ENCODE results near the gene UBE2D2.

The UBE2D2 gene

GRCh38 chr5:139650031-139650688, 89.0 kb downstream of the UBE2D2 start:
- peak overlapping the region; percentile 61 for H3K4me3 ChIP-seq (ENCODE audit: low read length)
- H3K9ac ChIP-seq (ENCODE audit: low read length): peak overlapping the region; percentile 43
- H3K27me3 ChIP-seq (ENCODE audit: control insufficient read depth, insufficient read depth, low read length): no peaks in the 10 kb centered on the region
- H3K27ac ChIP-seq (ENCODE audit: low read depth, low read length): peak overlapping the region; percentile 76
- peaks cover 32% of the 10 kb centered on the region for H3K4me1 ChIP-seq (ENCODE audit: control insufficient read depth, insufficient read depth, low read length)
- no peaks in the 10 kb centered on the region for H3K36me3 ChIP-seq (ENCODE audit: control insufficient read depth, insufficient read depth, low read length)

GRCh38 chr5:139650689-139651042, 89.5 kb downstream of the UBE2D2 start:
- H3K9ac ChIP-seq (ENCODE audit: low read length): peak overlapping the region; percentile 43
- peak overlapping the region; percentile 76 for H3K27ac ChIP-seq (ENCODE audit: low read depth, low read length)
- H3K4me3 ChIP-seq (ENCODE audit: low read length): peak overlapping the region; percentile 61
- no peaks in the 10 kb centered on the region for H3K36me3 ChIP-seq (ENCODE audit: control insufficient read depth, insufficient read depth, low read length)
- H3K27me3 ChIP-seq (ENCODE audit: control insufficient read depth, insufficient read depth, low read length): no peaks in the 10 kb centered on the region
- H3K4me1 ChIP-seq (ENCODE audit: control insufficient read depth, insufficient read depth, low read length): peaks cover 34% of the 10 kb centered on the region

- peak overlapping the region; percentile 43 for H3K9ac ChIP-seq (ENCODE audit: low read length)
Measured at GRCh38 chr5:139651043-139651834, 90.1 kb downstream of the UBE2D2 start.

GRCh38 chr5:139651853-139652787, 91.0 kb downstream of the UBE2D2 start:
- peak overlapping the region; percentile 78 for H3K27ac ChIP-seq (ENCODE audit: low read depth, low read length)
- H3K36me3 ChIP-seq (ENCODE audit: control insufficient read depth, insufficient read depth, low read length): no peaks in the 10 kb centered on the region
- peaks cover 41% of the 10 kb centered on the region for H3K4me1 ChIP-seq (ENCODE audit: control insufficient read depth, insufficient read depth, low read length)
- H3K9ac ChIP-seq (ENCODE audit: low read length): no peak overlapping the region
- H3K27me3 ChIP-seq (ENCODE audit: control insufficient read depth, insufficient read depth, low read length): no peaks in the 10 kb centered on the region
- peak overlapping the region; percentile 35 for H3K4me3 ChIP-seq (ENCODE audit: low read length)

More at GRCh38 chr5:139651043-139651834, 90.1 kb downstream of the UBE2D2 start:
- Histone ChIP-seq H3K4me3 (ENCODE audit: low read length) (peak overlapping the region; percentile 61), H3K4me1 (ENCODE audit: control insufficient read depth, insufficient read depth, low read length) (peaks cover 40% of the 10 kb centered on the region), H3K27me3 (ENCODE audit: control insufficient read depth, insufficient read depth, low read length) (no peaks in the 10 kb centered on the region), H3K36me3 (ENCODE audit: control insufficient read depth, insufficient read depth, low read length) (no peaks in the 10 kb centered on the region), H3K27ac (ENCODE audit: low read depth, low read length) (peak overlapping the region; percentile 76)

- Histone ChIP-seq H3K9ac (ENCODE audit: low read length) (no peak overlapping the region), H3K36me3 (ENCODE audit: control insufficient read depth, insufficient read depth, low read length) (no peaks in the 10 kb centered on the region), H3K4me3 (ENCODE audit: low read length) (peak overlapping the region; percentile 30), H3K27me3 (ENCODE audit: control insufficient read depth, insufficient read depth, low read length) (no peaks in the 10 kb centered on the region), H3K4me1 (ENCODE audit: control insufficient read depth, insufficient read depth, low read length) (peaks cover 35% of the 10 kb centered on the region), H3K27ac (ENCODE audit: low read depth, low read length) (peak overlapping the region; percentile 78)
Measured at GRCh38 chr5:139652788-139653241, 91.7 kb downstream of the UBE2D2 start.

GRCh38 chr5:139653616-139654015, 92.5 kb downstream of the UBE2D2 start:
- Histone ChIP-seq H3K36me3 (ENCODE audit: control insufficient read depth, insufficient read depth, low read length) (no peaks in the 10 kb centered on the region), H3K9ac (ENCODE audit: low read length) (no peak overlapping the region), H3K4me3 (ENCODE audit: low read length) (no peak overlapping the region), H3K27me3 (ENCODE audit: control insufficient read depth, insufficient read depth, low read length) (no peaks in the 10 kb centered on the region), H3K4me1 (ENCODE audit: control insufficient read depth, insufficient read depth, low read length) (peaks cover 42% of the 10 kb centered on the region), H3K27ac (ENCODE audit: low read depth, low read length) (no peak overlapping the region)

- peak overlapping the region; percentile 5 for H3K4me3 ChIP-seq (ENCODE audit: low read length)
- H3K27ac ChIP-seq (ENCODE audit: low read depth, low read length): peak overlapping the region; percentile 86
- H3K9ac ChIP-seq (ENCODE audit: low read length): peak overlapping the region; percentile 7
- no peaks in the 10 kb centered on the region for H3K36me3 ChIP-seq (ENCODE audit: control insufficient read depth, insufficient read depth, low read length)
- H3K27me3 ChIP-seq (ENCODE audit: control insufficient read depth, insufficient read depth, low read length): no peaks in the 10 kb centered on the region
- H3K4me1 ChIP-seq (ENCODE audit: control insufficient read depth, insufficient read depth, low read length): peaks cover 49% of the 10 kb centered on the region
Measured at GRCh38 chr5:139654464-139654863, 93.3 kb downstream of the UBE2D2 start.

GRCh38 chr5:139654871-139655491, 93.8 kb downstream of the UBE2D2 start:
- Histone ChIP-seq H3K36me3 (ENCODE audit: control insufficient read depth, insufficient read depth, low read length) (no peaks in the 10 kb centered on the region), H3K27me3 (ENCODE audit: control insufficient read depth, insufficient read depth, low read length) (no peaks in the 10 kb centered on the region), H3K4me1 (ENCODE audit: control insufficient read depth, insufficient read depth, low read length) (peaks cover 54% of the 10 kb centered on the region), H3K9ac (ENCODE audit: low read length) (peak overlapping the region; percentile 7), H3K4me3 (ENCODE audit: low read length) (no peak overlapping the region), H3K27ac (ENCODE audit: low read depth, low read length) (peak overlapping the region; percentile 86)

- H3K27me3 ChIP-seq (ENCODE audit: control insufficient read depth, insufficient read depth, low read length): no peaks in the 10 kb centered on the region
- no peak overlapping the region for H3K9ac ChIP-seq (ENCODE audit: low read length)
- peak overlapping the region; percentile 86 for H3K27ac ChIP-seq (ENCODE audit: low read depth, low read length)
- peaks cover 61% of the 10 kb centered on the region for H3K4me1 ChIP-seq (ENCODE audit: control insufficient read depth, insufficient read depth, low read length)
- no peaks in the 10 kb centered on the region for H3K36me3 ChIP-seq (ENCODE audit: control insufficient read depth, insufficient read depth, low read length)
- H3K4me3 ChIP-seq (ENCODE audit: low read length): no peak overlapping the region
Measured at GRCh38 chr5:139655727-139656271, 94.7 kb downstream of the UBE2D2 start.

- H3K4me1 ChIP-seq (ENCODE audit: control insufficient read depth, insufficient read depth, low read length): peaks cover 61% of the 10 kb centered on the region
- H3K4me3 ChIP-seq (ENCODE audit: low read length): no peak overlapping the region
- peak overlapping the region; percentile 86 for H3K27ac ChIP-seq (ENCODE audit: low read depth, low read length)
- no peaks in the 10 kb centered on the region for H3K36me3 ChIP-seq (ENCODE audit: control insufficient read depth, insufficient read depth, low read length)
- H3K27me3 ChIP-seq (ENCODE audit: control insufficient read depth, insufficient read depth, low read length): no peaks in the 10 kb centered on the region
- no peak overlapping the region for H3K9ac ChIP-seq (ENCODE audit: low read length)
Measured at GRCh38 chr5:139657363-139658321, 96.5 kb downstream of the UBE2D2 start.

GRCh38 chr5:139658501-139658927, 97.4 kb downstream of the UBE2D2 start:
- Histone ChIP-seq H3K4me1 (ENCODE audit: control insufficient read depth, insufficient read depth, low read length) (peaks cover 57% of the 10 kb centered on the region), H3K27me3 (ENCODE audit: control insufficient read depth, insufficient read depth, low read length) (no peaks in the 10 kb centered on the region), H3K4me3 (ENCODE audit: low read length) (no peak overlapping the region), H3K9ac (ENCODE audit: low read length) (no peak overlapping the region), H3K36me3 (ENCODE audit: control insufficient read depth, insufficient read depth, low read length) (no peaks in the 10 kb centered on the region), H3K27ac (ENCODE audit: low read depth, low read length) (peak overlapping the region; percentile 86)

Data from rectal smooth muscle tissue (tissue), 1 donor.